DMS153 treated with DMSO at 0.1 percent for 48 hours (cell line): Measurements from ENCODE around the gene COBLL1.
A peak's percentile ranks its signal among the peaks of the same experiment; 100 is the strongest.
"Not testable (repeated sequence)": the region's sequence is repeated elsewhere in the genome, so short reads cannot be mapped to it uniquely, and the experiment has no call there.

ENCODE experiments used
- DNase-seq: peaks from one replicate; lab custom pipeline; 2025; ENCODE audit not compliant: unreplicated experiment; lab: John Stamatoyannopoulos, UW

Gene COBLL1, protein sequence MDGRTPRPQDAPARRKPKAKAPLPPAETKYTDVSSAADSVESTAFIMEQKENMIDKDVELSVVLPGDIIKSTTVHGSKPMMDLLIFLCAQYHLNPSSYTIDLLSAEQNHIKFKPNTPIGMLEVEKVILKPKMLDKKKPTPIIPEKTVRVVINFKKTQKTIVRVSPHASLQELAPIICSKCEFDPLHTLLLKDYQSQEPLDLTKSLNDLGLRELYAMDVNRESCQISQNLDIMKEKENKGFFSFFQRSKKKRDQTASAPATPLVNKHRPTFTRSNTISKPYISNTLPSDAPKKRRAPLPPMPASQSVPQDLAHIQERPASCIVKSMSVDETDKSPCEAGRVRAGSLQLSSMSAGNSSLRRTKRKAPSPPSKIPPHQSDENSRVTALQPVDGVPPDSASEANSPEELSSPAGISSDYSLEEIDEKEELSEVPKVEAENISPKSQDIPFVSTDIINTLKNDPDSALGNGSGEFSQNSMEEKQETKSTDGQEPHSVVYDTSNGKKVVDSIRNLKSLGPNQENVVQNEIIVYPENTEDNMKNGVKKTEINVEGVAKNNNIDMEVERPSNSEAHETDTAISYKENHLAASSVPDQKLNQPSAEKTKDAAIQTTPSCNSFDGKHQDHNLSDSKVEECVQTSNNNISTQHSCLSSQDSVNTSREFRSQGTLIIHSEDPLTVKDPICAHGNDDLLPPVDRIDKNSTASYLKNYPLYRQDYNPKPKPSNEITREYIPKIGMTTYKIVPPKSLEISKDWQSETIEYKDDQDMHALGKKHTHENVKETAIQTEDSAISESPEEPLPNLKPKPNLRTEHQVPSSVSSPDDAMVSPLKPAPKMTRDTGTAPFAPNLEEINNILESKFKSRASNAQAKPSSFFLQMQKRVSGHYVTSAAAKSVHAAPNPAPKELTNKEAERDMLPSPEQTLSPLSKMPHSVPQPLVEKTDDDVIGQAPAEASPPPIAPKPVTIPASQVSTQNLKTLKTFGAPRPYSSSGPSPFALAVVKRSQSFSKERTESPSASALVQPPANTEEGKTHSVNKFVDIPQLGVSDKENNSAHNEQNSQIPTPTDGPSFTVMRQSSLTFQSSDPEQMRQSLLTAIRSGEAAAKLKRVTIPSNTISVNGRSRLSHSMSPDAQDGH

DNA sequence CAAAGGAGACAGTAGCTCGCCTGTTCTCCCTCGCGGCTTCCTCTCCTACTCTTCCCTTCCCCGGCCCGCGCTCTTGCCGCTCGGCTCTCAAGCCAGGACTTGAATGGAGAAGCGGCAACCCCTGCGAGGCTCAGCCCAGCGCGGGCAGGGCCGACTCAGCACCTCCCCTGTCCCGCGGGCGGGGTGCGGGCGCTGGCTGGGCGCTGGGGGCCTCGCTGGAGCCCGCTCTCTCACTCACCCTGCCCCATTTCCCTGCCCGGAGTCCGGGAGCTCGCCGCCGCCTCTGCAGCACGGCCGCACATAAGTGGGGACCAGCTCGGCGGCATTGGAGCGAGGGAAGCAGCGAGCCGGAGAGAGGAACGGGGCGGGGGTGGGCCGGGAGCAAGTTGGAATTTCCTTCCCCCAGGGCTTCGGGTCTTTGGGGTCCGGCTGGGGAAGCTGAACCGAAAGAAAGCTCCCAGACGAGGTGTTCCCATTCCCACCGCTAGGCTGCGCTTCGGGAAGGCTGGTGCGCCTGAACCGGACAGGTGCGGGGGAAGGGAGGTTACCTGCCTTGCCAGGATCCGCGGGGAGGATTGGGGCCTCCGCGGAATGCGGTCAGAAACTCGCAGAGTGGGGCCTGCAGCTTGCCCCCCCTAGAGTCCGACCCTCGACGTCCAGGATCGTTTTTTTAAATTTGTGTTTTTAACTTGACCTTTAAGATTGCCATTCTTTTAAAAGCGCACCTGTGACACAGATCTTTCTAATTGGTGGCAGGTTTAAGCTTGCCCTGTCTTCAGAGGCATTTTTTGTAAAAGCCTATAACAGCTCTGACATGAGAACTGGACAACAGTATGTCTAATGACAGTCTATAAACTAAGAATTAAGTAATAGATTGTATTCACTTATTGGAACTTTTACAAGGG is at the start of gene COBLL1:
Gene COBLL1, minus strand, starts transcription at position 105 of the 905 bp plus-strand sequence. CDS start 627 bp downstream, outside the sequence.
- DNase-seq: peak; percentile 76

- DNase-seq: no peak
Observed at GRCh38 chr2:164890544-164890943, 48.9 kb upstream of the COBLL1 start.

- DNase-seq: no peak
Observed at GRCh38 chr2:164888592-164888991, 47.0 kb upstream of the COBLL1 start.

GRCh38 chr2:164887434-164888144 is 46.0 kb upstream of the COBLL1 start:
- no peak for DNase-seq

GRCh38 chr2:164882276-164882675 is 40.7 kb upstream of the COBLL1 start:
- no peak for DNase-seq

DNA sequence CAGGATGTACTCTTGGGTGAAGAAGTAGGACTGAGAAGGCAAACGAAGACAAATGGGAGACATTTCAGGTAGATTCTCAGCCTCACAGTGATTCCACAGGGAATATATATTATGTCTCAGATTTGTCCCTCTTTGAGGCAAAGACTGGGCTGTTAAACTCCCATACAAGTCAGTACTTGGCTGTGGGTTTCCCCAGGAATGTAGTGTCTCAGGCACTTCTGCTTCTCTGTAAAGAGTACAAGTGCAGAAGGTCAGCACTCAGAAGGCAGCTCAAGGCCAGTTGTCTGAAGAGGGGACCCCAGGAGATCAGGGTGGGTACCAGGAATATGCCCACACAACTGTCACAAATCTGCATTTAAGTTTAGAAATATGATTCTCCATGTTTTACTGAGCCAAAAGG is 39.9 kb upstream of the COBLL1 start:
- DNase-seq: no peak

DNA sequence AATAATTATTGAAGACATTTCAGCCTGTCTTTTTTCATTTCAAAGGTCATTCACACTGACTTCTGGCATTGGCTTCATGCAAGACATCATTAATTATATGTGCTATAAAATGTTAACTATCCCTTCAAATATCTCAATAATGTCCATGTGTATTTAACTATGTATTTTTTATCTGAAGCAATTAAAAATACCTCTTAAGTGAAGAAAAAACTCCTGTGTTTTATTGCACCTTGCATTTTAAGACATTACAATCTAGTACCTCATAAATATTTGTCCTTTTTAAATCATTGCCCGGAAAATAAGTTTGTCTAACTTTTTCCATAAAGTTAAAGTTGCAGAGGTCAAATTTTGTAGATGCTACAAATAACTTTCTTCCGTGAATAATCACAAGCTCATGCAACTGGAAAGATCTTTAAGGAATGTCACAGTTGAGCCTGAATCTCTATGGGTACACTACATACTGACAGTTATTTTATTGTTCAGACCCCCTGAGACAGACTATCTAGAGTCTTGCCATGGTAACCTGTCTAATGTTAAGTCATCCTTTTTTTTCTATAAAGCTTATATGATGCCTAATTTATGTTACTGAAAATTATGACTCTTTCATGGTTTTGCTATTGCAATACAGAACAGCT is 38.4 kb upstream of the COBLL1 start:
- DNase-seq: no peak

GRCh38 chr2:164877927-164878326 is 36.3 kb upstream of the COBLL1 start:
- DNase-seq: no peak

GRCh38 chr2:164877169-164877568 is 35.5 kb upstream of the COBLL1 start:
- no peak for DNase-seq

- no peak for DNase-seq
Observed at GRCh38 chr2:164875334-164876205, 33.9 kb upstream of the COBLL1 start.

DNA sequence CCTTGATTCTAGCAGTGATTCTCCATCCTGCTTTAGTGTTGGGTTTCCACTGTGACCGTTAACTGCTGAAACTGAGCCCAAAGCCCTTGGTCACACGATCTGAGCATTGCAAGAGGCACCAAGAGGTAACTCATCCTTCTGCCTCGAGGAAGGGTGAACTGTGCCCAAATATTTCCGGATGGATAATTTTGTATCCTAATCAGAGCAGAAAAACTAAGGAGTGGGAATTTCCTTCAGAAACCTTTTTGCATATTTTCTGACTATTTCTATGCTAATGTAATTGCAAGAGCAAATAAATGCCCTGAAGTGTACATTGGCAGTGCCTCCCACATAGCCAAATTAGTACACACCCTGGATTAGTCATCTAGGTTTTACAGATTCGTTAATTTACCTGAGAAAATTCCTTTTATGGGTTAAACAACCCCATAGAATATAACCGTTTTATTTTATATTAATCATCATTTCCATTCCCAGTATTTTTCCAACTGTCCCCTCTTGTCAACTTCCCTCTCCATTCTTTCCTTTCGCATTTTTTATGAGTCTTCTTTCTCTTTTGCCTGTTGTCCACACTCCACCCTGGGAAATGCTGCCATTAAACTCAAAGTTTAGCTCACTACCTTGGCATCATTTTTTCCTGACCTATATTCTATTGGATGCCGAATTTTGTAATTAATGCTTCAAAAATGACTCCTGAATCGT is 31.7 kb upstream of the COBLL1 start:
- no peak for DNase-seq

DNA sequence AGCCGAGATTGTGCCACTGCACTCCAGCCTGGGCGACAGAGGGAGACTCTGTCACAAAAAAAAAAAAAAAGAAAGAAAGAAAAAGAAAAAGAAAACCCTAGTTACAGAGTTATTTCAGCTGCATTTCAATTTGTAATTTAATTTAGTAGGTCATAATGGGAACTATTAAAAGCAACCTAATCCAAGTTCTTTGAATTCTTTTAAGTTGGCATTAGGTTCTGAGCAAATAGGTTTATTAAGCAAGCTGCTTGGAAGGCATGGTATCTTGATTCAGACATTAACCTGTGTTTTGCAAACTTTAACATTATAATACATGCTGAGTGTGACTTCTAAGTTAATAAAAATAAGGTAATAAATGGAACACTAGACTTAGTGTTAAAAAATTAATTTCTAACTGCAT is 29.8 kb upstream of the COBLL1 start:
- DNase-seq: no peak

DNA sequence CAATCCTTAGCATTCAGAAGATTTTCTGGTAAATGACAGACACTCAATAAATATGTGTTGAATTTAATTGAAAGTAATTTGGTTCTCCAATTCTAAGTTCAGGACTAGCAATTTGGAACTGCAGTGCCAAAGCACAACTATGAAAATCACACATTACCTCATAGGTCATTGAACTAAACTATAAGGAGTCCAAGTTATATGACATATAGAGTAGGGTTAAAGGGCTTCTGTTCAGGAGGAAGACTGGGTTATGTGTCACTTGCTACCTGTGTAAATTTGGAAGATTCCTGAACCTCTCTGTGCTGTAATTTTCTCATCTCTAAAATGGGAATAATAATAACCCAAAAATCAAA is 27.8 kb upstream of the COBLL1 start:
- no peak for DNase-seq

DNA sequence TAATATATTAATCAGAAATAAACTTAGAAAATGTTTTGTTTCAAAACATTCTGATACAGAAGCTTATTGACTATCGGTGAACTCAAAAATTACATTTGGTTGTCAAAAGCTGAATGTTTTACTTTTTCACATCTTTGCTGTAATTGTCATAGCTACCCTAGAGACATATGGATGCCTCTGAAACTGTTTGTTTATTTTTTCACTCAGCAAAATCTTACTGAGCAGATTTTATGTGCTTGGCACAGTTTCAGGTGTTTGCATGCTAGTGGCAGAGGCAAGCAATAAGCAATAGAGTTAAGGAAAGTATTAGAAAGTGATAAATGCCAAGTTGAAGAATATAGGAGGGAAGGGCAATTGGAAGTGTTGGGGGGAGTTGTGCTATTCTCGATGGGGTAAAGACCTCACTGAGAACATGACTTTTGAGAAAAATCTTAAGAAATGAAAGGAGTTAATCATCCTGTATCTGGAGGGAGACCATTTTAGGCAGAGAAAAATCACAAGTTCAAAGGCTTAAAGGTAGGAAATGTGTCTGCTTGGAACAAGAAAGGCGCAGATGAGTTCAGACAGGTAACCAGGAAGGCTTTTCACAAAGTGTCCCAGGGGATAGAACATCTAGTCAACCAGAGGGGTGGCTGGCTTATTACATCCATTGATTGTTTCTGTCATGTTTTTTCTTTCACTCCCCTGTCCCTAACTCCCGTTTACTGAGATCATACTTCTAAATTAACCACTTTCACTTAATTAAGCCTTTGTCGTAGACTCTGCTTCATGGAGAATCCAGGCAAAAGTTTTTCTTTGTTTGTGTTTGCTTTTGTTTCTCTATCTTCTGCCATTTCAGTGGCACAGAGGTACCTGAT is 27.2 kb upstream of the COBLL1 start:
- DNase-seq: no peak

DNA sequence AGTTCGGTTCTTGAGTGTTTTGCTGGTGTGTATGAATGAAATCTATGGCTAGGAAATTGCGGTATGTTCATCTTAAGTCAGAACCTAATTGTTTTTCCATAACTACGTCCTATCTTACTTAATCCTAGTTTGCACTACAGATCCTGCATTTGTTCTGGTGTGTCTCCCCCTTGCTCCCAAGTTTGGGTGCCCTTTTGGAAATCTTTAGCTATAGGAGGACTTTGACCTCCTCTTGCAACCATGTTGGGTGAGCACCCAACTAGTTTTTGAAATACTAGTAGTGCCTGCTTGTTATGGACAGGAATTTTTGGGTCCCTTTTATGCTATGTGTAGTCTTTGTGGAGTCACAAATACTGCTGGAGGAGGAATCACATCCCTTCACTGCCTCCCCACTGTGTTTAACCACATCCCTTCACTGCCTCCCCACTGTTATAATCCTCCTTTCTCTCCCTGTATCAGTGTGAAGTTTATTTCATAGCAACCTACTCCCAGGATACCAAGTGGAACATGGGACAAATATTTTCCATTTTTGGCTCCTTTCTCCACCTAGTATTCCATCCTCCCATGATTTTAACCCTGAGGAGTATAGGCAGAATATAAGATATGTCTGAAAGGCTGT is 26.3 kb upstream of the COBLL1 start:
- no peak for DNase-seq

- DNase-seq: not testable (repeated sequence)
Observed at GRCh38 chr2:164866381-164866780, 24.8 kb upstream of the COBLL1 start.

- no peak for DNase-seq
Observed at GRCh38 chr2:164860694-164861042, 19.0 kb upstream of the COBLL1 start.
